NCI-H82 treated with DMSO at 0.1 percent for 48 hours (cell line): ENCODE results near the gene ASPRV1.
"Not testable (repeated sequence)": the region's sequence is repeated elsewhere in the genome, so short reads cannot be mapped to it uniquely, and the experiment has no call there.

Experiments
- DNase-seq: peaks from one replicate; lab custom pipeline; 2025; ENCODE audit not compliant: unreplicated experiment; lab: John Stamatoyannopoulos, UW

ASPRV1 gene

DNA sequence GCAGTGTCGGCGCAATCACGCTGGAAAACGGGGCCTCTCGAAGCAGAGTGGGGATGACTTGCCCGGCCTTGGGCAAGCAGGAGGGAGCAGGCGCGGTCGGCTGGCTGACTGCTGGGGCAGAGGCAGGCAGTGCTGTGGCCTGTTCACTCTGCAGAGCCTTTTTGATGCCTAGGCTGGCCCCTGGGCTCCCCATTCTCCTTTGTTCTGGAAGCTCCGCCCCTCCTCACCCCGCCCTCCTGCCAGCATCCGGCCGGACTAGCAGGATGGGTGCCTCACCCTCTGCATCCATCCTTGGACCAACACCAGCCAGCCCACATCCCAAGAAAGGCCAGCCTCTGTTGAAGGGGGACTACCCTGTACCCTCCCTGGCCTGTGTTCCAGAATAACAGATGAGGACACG lies at the start of gene ASPRV1:
TSS of gene ASPRV1 (minus strand) at position 136 of the 400 bp plus-strand sequence. CDS start 195 bp downstream, outside the sequence.
- no peak for DNase-seq

DNA sequence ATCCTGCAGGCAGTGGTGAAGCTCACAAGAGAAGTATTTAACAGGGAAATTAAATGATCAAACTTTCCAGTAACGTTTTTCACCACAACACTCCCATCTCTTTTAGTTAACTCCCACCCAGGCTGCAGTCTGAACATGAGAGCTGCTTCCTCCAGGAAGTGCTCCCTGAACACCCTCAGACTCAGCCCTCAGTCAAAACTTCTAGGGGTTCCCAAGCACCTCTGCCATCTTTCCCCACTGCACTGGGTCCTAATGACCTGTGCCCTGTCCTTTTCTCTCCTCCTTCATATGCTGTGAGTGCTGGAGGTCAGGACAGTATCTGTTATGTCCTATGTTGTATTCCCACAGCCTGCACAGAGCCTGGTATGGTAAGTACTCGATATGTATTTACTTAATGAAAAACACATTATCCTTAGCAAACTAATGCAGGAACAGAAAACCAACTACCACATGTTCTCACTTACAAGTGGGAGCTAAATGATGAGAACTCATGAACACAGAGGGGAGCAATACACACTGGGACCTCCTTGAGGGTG lies 49.2 kb upstream of the ASPRV1 start:
- DNase-seq, result no peak

DNA sequence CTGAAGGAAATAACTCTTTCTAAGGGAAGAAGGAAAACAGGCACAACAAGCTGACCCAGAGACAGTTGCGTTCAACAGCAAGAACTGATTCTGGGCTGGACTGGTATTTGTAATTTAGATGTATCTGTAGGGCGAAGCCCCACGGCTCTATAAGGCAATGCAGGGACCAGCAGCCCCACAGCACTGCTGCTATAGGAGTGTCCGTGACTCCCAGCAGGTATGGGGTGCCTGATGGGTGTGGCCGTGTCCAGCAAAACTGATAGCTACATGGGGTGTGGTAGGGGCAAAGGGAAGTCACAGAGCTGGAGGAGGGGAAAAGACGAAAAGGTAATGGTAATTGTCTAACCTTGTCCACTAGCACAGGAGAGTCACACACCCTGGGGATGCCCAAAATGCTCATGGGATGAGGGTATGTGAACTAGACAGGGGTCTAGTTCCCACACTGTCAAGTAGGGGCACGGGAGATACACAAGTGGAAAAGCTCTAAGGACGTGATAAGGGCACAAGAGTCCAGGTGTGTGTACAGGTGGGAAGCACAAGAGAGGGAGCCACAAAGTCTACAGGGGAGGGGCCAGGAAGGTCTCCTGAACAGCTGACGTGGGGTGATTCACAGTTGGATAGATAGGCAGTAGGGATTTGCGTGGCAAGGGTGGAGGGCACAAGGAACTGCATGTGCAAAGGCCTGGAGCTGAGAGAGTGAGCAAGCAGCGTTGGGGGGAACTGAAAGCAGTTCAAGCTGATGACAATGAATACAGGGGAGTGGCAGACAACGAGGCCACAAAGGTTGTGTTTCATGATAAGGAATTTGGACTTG lies 48.5 kb upstream of the ASPRV1 start:
- no peak for DNase-seq

DNA sequence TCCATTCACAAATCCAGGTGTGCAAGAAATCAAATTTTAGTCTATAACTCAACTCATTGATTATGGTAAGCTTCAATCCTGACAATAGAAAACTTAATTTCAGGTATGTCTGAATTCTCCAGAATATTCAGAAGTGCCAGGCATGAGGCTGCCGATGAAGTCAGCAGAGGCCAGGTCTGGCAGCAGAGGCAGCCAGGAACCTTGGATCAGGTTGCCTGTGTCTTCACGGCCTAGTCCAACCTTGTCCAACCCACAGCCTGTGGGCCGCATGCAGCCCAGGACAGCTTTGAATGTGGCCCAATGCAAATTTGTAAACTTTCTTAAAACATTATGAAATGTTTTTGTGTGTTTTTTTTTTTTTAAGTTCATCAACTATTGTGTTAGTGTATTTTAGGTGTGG lies 46.9 kb upstream of the ASPRV1 start:
- DNase-seq, result no peak

DNA sequence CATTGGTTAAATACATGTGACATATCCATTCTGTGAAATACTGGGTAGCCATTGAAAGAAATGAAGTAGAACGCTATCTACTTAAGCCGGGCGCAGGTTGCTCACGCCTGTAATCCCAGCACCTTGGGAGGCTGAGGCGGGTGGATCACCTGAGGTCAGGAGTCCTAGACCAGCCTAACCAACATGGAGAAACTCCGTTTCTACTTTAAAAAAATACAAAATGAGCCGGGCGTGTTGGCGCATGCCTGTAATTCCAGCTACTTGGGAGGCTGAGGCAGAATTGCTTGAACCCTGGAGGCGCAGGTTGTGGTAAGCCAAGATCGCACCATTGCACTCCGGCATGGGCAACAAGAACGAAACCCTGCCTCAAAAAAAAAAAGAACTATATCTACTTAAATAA lies 45.7 kb upstream of the ASPRV1 start:
- no peak for DNase-seq

DNA sequence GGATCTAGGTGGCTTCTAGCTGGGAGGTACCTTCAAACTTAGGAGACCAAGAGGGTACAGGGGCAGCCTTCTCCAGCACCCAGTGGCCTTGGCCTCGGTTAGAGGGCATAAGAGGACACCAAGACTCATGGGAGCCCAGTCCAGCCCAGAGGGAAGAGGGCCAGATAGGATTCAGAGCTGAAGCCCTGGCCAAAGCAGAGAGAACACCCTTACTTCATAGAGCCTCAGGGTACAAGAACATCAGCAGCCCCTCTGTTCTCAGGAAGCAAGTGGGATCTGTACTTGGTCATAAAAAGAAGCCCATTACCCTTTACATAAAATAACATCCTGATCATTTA lies 45.0 kb upstream of the ASPRV1 start:
- no peak for DNase-seq

DNA sequence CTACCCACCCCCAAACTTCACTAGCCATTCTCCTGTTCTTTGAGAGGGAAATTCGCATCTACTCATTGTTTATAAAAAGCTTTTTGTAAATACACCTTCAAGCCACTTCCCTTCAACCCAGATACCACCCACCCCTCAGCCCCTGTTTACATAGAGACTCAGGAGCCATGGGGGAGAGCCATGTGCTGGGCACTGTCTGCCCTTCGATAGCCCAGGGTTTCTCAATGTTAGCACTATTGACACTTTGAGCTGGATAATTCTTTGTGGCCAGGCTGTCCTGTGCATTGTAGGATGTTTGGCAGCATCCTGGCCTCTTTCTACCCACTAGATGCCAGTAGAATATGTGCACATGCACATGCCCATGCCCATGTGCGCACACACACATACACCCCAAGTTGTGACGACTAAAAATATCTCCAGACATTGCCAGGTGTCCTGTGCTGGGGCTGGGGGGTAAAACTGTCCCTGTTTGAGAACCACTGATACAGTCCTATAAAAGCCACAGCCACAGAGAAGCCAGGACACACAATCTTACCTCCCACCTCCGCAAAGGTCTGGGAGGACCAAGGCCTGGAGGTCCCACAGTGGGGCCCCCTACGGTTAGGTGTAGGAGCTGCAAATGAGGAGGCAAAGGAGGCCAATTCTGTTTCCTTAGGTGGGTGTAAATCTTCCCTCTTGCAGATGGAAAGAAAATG lies 44.5 kb upstream of the ASPRV1 start:
- DNase-seq, result no peak

DNA sequence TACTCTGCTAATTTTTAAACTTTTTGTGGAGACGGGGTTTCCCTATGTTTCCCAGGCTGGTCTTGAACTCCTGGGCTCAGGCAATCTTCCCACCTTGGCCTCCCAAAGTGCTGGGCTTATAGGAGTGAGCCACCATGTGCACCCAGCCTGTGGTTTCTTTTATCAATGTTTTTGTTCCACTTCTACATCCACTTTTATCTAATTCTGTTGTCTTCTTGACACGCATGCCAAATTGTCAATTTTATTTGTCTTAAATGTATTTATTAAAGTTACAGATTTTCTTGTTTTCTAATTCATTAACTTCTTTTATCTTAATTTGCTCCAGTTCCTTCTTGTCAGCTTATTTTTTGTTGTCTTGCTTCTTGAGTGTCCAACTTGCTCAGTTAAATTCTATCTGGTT lies 43.8 kb upstream of the ASPRV1 start:
- DNase-seq, result no peak

DNA sequence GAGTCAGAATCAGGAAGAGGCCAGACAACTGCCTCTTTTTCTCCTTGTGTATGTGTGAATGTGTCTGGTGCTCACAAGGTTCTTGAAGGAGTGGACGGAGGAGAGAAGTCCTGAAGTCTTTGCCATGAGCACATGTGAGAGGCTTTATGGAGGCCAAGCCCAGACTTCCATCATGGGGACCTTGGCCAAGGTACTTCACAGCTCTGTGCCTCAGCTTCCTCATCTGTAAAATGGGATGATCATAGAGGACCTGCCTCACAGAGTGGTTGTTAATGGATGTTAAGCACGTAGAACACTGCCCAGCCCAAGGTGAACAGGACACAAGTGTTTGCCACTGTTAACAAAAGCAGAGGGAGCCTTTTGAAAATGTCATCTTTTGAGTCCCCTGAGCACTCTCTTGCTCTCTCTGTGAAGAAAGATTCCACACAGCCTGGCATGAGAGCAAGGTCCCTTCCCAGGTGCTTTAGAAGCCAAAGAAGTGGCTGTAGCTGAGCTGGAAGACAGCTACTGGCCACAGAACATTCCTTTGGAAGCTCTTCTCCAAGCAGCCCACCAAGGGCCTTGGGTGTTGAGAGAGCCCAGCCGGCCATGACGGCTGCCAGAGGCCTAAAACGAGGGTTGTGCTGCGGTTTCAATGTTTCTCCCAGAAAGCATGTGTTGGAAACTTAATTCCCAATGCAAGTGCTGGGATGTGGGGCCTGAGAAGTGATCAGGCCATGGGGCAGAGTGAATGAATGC lies 41.8 kb upstream of the ASPRV1 start:
- DNase-seq, result no peak

DNA sequence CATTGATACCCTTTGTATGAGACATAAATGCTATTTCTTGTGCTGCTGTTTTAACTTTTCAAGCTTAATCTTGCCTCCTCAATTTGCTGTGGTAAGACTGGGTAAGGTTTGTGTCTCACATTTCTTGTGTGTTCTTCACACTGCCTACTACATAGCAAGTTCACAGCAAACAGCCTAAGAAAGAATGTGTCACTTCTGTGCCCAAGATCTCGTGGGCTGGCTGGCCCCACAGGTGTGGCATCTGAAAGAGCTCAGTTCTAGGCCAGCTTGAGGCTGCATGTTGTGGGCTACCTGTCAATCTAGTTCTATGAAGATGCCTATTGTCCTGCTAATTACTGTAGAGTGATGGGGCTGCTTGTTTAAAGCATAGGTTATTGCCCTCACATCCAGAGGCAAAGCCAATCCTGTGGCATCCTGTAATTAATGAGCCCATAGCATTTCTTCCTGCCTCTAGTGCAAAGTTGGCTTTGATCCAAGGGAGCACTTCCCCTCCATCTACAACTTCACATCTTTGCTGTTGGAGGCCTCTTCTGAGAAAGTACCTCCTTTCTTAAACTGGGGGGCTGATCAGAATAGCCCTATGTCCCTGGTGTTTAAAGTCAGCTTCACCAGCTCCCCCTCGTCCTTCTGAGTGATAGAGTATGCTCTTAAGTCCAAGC lies 40.9 kb upstream of the ASPRV1 start:
- no peak for DNase-seq

DNA sequence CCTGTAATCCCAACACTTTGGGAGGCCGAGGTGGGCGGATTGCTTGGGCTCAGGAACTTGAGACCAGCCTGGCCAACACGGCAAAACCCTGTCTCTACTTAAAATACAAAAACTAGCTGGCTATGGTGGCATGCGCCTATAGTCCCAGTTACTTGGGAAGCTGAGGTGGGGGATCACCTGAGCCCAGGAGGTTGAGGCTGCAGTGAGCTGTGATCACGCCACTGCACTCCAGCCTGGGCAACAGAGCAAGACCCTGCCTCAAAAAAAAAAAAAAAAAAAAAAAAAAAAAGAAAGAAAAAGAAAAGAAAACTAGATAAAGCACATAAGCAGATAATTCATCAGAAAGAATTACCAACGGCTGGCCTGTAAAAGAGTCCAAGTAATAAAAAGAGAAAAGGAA lies 39.1 kb upstream of the ASPRV1 start:
- not testable (repeated sequence) for DNase-seq

DNA sequence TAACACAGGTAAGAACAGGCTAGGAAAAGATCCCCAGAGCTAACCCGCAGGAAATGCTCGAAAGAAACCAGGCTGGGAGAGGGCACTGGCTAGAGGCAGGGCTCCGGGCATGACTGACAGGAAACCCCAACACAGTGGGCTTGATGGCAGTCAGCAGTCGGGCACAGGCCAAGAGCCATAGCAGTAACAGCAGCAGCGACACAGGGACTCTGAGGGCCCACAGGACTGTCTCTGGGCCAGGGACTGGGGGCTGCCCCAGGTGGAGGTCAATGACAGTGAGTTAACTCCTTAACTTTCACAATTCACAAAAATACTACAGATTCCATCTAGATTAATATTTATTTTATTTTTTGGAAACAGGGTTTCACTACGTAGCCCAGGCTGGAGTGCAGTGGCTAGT lies 37.3 kb upstream of the ASPRV1 start:
- no peak for DNase-seq

DNA sequence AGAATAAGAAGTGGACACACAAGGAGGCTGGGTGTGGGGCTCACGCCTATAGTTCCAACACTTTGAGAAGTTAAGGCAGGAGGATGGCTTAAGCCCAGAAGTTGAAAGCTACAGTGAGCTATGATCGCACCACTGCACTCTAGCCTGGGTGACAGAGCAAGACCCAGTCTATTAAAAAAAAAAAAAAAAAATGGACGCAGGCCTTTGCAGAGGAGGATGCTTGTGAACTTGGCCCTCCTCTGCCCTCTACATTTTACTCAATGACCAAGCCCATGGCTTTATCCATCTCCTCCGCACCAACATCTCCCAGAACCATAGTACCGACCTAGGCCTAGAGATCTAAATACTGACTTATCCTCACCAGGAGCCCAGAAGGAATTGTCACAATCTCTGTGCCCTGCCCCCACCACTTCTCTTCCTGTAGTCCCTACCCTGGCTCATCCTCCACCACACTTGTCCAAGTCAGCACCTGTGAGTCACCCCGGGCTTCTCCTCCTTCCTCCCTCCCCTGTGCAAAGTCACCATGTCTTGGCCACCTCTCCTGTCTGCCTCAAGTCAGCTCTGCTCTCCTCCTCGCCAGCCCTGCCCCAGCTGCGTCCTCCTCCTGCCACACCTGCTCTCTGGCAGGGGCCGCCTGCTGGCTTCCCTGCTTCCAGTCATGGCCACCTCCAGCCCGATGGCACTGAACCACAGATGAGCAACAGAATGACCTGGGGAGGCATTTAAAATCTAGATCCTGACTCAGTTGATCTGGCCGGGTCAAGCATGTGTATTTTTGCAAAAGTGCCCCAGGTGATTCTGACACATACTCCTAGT lies 35.8 kb upstream of the ASPRV1 start:
- no peak for DNase-seq

DNA sequence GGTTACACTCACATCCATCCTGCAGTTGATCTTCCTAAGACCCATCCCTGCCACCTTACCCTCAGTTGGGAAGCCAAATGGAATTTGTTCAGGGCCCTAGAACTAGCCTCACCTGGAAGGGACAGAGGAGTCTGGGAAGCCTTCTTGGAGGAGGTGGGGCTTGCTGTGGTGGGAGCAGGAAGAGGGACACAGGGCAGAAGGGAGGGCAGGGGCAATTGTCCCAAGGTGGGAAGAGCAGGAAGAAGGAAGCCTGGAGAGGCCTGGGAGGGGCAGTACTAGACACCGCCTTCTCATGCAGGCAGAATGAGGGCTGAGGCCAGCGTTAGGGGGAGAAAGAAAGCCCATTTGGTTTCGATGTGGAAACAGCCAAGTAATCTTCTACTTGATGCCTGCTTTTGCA lies 34.1 kb upstream of the ASPRV1 start:
- no peak for DNase-seq

DNA sequence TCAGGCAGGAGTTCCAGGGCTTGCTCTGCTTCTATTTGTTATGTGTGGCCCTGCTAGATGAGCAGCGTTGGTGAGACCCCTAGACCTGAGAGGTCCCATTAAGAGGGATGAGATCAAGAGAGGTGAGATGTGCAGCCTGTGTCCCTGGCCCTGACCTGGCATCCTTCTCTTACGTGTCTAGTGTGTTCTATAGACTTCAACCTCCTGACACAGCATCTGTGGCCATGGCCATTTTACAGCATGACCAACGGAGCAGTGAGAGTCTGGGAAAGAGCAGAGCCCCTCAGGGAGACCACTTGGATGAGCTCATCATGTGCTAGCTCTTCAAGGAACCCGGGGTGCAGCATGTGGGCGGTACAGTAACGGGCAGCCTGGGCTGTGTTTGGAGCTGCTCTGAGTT lies 32.7 kb upstream of the ASPRV1 start:
- DNase-seq, result no peak

DNA sequence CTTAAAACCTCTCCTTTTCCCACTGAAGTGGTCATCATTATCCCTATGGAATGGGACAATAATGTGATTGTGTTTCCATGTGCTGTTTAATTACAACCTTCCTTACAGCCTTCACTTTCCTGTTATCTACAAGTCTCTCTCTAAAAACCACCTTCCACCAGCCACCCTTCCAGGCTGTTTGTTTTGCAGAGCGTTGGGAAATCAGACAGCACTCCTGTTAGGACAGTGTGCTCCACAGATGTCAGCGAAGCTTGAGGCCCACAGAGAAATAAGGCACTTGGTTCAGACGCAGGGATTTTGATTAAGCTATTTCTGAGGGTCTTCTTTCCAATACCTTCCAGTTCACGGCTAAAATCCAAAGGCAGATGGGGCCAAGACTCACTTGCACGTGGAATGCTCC lies 32.3 kb upstream of the ASPRV1 start:
- DNase-seq, result no peak

DNA sequence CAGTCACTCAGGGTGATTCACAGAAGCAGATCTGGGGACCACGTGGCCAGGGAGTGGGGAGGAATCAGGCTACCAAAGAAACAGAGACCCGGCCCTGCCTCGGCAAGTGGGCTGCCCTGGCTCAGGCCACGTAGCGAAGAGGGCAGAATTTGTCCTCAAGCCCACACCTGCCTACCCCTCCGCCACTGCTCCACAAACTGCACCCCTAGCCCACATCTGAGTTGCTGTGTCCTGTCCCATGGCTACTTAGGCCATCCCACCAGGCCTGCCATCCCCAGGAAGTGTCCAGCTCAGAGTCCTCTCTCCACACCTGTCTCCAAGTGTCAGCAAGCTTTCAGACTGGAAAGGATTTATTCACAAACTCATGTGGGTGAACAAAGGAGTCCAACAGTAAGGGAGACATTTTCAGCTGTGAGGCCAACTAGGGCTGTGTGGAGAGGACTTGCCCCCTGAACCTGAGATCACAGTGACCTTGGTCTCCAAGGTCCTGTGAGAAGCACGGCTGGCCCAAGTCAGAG lies 31.7 kb upstream of the ASPRV1 start:
- no peak for DNase-seq

DNA sequence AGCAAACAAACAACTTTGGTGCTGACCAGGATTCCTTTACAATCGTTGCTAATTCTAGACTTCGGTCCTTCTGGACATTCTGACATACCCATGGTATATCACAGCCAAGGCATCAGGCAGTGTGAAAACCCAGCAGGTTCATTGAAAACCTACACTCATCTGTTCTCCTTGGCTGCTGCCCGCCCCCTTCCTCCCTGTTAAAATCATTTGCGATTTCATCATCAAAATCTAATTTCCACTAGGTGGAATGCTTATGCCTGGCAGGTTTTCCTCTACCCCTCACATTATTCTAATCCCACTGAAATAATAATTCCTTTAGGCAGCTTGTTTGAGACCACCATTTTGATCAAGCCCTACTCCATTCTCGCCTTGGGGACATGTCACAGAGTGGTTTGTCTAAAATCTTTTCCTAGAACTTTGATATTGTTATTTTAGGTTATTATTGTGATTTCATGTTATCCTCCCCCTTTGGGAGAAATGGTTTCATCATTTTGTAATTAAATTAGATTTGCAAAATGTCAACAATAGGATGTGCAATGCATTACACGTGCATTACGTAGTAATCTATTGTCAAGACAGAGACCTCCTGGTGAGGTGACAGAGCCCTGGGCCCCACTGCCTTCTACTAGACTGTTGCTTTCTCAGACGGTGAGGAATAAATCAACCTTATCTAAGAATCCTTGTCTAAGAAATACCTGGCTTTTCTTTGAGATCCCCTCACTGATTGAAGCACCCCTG lies 31.0 kb upstream of the ASPRV1 start:
- DNase-seq, result no peak

DNA sequence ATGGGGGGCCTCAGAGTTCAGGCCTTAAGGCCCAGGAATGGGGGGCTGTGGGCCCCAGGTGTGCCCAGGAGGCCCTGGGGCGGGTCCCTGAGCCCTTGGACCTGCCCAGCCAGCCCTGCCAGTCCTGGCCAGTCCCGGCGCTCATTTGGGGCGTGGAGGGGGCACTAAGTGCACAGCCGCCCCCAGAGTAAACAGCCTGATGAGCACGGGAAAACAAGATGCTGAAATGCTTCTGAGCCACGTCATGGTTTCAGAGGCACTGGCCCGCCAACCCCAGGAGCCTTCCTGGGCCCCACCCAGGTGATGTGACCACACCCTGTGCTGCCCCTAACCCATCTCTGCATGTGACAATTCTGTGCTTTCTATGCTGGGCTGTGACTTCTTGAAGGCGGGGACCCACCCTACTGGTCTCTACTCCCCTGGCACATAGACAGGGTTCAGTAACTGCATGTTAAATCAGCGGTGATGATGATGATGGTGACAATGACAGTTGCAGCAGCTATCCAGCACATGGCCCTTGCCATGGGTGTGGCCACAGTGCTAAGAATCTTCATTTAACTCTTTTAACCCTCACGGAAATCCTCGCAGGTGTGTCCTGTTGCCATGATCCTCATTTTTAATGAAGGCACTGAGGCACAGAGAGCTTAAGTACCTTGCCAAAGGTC lies 28.1 kb upstream of the ASPRV1 start:
- no peak for DNase-seq
